ENCODE results near the gene RAET1G.

RAET1G gene

DNA sequence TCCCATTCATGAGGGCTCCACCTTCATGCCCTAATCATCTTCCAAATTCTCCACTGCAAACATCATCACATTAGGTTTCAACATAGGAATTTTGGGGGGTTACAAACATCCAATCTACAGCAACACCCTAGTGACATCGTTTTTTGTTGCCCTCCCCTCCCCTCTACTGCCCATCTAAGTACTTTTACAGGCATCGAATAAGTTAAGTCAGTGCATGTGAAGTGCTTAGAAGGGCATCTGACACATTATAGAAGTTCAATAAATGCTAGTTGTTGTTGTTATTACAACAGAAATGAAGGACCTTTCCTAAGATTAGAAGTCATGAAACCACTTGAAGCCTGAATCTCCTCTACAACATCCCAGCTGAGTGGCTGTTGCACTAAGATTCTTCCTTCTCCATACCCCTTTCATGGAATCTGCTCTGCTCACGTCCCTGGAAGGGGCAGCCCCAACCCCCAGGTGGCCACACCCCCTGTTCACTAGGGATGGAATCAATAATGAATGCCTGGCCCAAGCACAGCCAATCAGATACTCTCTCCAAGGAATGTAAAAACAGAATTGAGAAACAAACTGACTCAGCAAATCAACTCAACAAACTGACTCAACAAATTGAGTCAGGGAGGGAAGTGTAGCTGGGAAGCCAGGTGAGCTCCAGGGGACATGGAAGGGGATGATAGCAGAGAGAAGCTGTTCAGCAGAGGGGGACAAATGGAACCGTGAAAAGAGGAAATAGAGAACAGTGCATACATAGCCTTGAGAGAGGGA, 54.9 kb downstream of the RAET1G start:
- DNase-seq (ENCODE audit: low read depth in 2 of 2): no peak
